ENCODE measurements around the gene SLC30A1.

DNA sequence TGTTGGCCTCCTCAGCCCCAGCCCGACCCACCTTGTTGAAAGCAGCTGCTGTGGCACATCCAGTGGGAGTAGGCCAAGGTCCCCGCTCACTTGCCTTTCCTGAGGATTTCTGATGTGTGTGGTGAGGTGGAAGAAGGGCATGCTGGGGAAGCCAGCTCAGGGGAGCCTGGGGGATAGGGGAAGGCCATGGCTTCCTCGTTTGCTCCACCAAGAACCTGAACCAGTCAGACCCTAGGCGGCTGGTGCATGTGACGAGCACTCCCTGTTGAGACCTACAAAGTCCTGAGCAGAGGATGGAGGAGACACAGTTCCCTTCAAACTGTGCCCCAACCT is 38.0 kb upstream of the SLC30A1 start:
- TF ChIP-seq, protein P1, sequence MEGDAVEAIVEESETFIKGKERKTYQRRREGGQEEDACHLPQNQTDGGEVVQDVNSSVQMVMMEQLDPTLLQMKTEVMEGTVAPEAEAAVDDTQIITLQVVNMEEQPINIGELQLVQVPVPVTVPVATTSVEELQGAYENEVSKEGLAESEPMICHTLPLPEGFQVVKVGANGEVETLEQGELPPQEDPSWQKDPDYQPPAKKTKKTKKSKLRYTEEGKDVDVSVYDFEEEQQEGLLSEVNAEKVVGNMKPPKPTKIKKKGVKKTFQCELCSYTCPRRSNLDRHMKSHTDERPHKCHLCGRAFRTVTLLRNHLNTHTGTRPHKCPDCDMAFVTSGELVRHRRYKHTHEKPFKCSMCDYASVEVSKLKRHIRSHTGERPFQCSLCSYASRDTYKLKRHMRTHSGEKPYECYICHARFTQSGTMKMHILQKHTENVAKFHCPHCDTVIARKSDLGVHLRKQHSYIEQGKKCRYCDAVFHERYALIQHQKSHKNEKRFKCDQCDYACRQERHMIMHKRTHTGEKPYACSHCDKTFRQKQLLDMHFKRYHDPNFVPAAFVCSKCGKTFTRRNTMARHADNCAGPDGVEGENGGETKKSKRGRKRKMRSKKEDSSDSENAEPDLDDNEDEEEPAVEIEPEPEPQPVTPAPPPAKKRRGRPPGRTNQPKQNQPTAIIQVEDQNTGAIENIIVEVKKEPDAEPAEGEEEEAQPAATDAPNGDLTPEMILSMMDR (IDR thresholded peaks at IDR 0.05 in 4 of 5, conservative IDR thresholded peaks at IDR 0.05 in 1 of 5) = no peak
- TF ChIP-seq POLR2A (IDR thresholded peaks at IDR 0.05) = no peak
